ENCODE measurements around the gene GLYAT.

Gene GLYAT

GRCh38 chr11:58731819-58732218 is at the start of gene GLYAT:
GLYAT (minus strand) TSS chr11:58731943; CDS start chr11:58724496, 7,447 bp downstream.
- DNase-seq, result no peak

GRCh38 chr11:58781345-58781744 is 49.6 kb upstream of the GLYAT start:
- no peak for DNase-seq

GRCh38 chr11:58780578-58780977 is 48.8 kb upstream of the GLYAT start:
- DNase-seq, result no peak

GRCh38 chr11:58776891-58777710 is 45.4 kb upstream of the GLYAT start:
- DNase-seq, result no peak

GRCh38 chr11:58775066-58775708 is 43.4 kb upstream of the GLYAT start:
- DNase-seq, result no peak

GRCh38 chr11:58774164-58774593 is 42.4 kb upstream of the GLYAT start:
- DNase-seq, result no peak

- no peak for DNase-seq
Observed at GRCh38 chr11:58773337-58773736, 41.6 kb upstream of the GLYAT start.

- DNase-seq, result no peak
Observed at GRCh38 chr11:58772329-58773285, 40.9 kb upstream of the GLYAT start.

- DNase-seq, result no peak
Observed at GRCh38 chr11:58771458-58771855, 39.7 kb upstream of the GLYAT start.

- DNase-seq, result no peak
Observed at GRCh38 chr11:58770627-58771457, 39.1 kb upstream of the GLYAT start.

GRCh38 chr11:58770166-58770565 is 38.4 kb upstream of the GLYAT start:
- DNase-seq, result no peak

GRCh38 chr11:58769308-58769707 is 37.6 kb upstream of the GLYAT start:
- no peak for DNase-seq

- no peak for DNase-seq
Observed at GRCh38 chr11:58768137-58768536, 36.4 kb upstream of the GLYAT start.

GRCh38 chr11:58765078-58765477 is 33.3 kb upstream of the GLYAT start:
- no peak for DNase-seq

GRCh38 chr11:58763120-58763490 is 31.4 kb upstream of the GLYAT start:
- DNase-seq, result no peak

GRCh38 chr11:58762284-58763119 is 30.8 kb upstream of the GLYAT start:
- DNase-seq, result no peak

GRCh38 chr11:58757439-58757838 is 25.7 kb upstream of the GLYAT start:
- DNase-seq, result no peak

- DNase-seq, result no peak
Observed at GRCh38 chr11:58745705-58746364, 14.1 kb upstream of the GLYAT start.

- DNase-seq, result no peak
Observed at GRCh38 chr11:58744988-58745704, 13.4 kb upstream of the GLYAT start.
